HG03558 (cell line): ENCODE results near the gene TPX2.

Experiments used
- ATAC-seq: cut with Tn5 transposase; IDR thresholded peaks from one replicate; pipeline ENCODE4 v1.9.1; 2021; ENCODE audit warnings: moderate number of reproducible peaks; ENCODE audit not compliant: unreplicated experiment; ENCODE audit errors: extremely low read depth

Gene TPX2, protein sequence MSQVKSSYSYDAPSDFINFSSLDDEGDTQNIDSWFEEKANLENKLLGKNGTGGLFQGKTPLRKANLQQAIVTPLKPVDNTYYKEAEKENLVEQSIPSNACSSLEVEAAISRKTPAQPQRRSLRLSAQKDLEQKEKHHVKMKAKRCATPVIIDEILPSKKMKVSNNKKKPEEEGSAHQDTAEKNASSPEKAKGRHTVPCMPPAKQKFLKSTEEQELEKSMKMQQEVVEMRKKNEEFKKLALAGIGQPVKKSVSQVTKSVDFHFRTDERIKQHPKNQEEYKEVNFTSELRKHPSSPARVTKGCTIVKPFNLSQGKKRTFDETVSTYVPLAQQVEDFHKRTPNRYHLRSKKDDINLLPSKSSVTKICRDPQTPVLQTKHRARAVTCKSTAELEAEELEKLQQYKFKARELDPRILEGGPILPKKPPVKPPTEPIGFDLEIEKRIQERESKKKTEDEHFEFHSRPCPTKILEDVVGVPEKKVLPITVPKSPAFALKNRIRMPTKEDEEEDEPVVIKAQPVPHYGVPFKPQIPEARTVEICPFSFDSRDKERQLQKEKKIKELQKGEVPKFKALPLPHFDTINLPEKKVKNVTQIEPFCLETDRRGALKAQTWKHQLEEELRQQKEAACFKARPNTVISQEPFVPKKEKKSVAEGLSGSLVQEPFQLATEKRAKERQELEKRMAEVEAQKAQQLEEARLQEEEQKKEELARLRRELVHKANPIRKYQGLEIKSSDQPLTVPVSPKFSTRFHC

GRCh38 chr20:31738729-31739549, at the start of gene TPX2:
Gene TPX2 (plus strand): TSS chr20:31739290. CDS start chr20:31757477, 18,187 bp downstream.
- peak; percentile 46 for ATAC-seq

DNA sequence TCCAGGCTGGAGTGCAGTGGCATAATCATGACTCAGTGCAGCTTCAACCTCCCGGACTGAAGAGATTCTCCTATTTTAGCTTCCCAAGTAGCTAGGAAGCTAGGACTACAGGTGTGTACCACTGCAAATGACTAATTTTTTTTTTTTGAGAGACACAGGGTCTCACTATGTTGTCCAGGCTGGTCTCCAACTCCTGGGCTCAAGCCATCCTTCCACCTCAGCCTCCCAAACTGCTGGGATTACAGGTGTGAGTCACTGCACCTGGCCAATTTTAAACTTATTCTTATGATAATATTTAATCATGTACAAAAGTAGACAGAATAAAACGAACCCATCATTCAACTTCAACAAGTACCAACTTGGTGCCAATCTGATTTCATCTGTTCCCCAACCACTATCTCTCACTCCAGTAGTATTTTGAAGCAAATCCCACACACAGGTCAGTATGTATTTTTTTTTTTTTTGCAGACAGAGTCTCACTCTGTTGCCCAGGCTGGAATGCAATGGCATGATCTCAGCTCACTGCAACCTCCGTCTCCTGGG, 48.9 kb upstream of the TPX2 start:
- no peak for ATAC-seq

DNA sequence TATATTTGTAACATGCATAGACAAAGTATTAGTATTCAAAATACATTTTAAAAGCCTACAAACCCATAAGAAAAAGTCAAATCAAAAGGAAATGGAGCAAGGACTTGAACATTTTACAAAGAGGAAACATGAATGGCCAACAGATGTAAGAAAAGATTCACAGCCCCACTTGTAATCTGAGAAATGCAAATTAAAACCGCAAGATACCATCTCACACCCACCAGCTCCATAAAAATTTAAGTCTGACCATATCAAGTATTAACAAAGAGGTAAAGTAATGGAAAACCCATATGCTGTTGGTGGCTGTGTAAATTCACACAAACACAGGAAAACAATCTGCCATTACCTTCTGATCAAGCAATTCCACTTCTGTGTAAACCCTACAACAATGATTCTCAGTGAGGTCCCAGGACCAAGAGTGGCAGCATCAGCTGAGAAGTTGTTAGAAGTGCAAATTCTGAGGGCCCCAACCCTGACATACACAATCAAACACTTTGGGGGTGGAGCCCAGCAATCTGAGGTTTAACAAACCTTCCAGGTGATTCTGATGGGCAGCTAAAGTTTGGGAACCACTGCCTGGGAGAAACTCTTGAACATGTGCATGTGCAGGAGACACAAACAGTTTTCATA, 47.3 kb upstream of the TPX2 start:
- peak; percentile 49 for ATAC-seq

DNA sequence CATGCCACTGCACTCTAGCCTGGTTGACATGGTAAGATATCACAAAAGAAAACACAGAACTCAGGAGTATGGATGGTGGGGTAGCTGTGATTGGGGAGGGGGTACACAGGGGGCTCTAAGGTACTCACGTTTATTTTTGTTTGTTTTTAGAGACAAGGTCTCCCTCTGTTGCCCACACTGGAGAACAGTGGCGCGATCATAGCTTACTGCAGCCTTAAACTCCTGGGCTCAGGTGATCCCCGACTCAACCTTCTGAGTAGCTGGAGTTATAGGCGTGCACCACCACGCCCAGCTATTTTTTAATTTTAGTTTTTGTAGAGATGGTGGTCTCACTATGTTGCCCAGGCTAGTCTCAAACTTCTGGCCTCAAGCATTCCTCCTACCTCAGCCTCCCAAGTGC, 45.7 kb upstream of the TPX2 start:
- no peak for ATAC-seq

- ATAC-seq, result no peak
Observed at GRCh38 chr20:31693987-31694661, 45.0 kb upstream of the TPX2 start.

GRCh38 chr20:31694842-31695593, 44.1 kb upstream of the TPX2 start:
- ATAC-seq, result no peak

GRCh38 chr20:31695849-31696804, 43.0 kb upstream of the TPX2 start:
- ATAC-seq, result no peak

- no peak for ATAC-seq
Observed at GRCh38 chr20:31698243-31698802, 40.8 kb upstream of the TPX2 start.

DNA sequence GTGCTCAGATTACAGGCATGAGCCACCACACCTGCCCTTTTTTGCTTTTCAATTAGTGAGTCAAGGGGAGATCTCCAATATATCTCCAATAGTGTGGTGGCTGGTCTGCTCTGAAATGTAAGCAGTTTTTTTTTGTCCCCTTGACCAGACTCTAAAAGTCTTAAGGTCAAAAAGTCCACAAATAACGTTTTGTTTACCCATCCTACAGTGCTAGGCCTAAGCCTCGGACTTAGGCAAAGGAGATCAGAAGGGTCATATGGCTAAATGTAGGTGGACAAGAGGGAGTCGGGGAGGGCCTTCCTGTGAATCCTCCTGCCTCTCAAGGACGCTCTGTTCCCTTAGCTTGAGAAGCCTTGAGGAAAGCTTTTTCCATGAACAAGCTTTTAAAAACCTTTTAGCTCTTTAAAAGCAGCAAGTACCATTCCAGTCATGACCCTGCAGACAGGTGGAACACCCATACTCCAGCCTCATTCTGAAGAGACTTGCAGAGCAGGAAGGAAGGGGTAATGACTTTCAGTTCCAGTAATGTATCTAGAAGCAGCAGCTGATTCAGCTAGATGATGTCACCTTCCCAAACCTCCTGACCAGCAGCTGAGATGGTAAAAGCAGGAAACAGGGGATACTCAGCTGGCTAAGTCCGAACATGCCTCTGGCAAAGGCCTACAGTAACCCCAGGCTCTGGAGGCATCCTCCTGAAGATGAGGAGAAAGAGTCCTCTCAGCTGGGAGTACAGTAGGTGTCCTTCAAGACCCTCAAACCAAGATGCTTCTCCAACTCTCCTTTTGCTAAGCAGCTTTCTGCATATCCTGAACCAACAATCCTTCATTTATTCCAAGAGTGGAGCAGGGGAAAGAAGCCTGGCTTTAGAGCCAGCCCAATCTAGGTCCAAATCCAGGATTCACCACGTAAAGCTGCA, 40.0 kb upstream of the TPX2 start:
- peak; percentile 98 for ATAC-seq

GRCh38 chr20:31699801-31700728, 39.0 kb upstream of the TPX2 start:
- ATAC-seq, result no peak

DNA sequence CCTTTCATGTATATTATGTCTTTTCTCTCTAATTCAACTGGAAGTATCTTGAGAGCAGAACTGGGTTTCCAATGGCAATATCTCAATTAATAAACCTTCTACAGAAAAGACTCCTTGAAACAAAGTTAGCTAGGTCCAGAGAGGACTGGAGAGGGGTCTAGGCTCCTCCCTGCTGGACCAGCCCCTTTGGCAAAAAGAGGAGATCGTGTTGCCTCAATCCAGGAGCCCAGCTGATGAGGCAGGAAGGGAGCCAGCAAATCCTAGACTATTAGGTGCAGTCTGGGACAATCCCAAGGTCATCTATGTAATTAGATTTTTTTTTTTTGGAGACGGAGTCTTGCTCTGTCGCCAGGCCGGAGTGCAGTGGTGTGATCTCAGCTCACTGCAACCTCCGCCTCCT, 38.3 kb upstream of the TPX2 start:
- ATAC-seq, result no peak

DNA sequence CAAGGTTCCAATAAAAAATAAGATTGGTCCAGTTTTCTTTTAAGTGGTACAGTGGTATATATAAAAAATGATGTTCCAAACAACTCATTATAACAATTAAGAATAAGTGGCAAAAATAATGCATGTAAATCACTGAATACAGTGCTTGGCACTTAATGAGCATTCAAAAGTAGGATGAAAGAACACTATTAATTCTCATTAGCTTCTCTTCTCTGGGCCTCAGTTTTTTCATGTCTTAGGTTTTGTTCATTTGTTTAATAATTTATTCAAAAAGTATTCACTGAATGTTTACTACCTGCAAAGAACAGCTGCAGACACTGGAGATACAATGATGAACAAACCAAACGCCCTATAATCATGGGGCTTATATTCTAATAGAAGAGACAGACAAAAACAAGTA, 37.5 kb upstream of the TPX2 start:
- no peak for ATAC-seq

DNA sequence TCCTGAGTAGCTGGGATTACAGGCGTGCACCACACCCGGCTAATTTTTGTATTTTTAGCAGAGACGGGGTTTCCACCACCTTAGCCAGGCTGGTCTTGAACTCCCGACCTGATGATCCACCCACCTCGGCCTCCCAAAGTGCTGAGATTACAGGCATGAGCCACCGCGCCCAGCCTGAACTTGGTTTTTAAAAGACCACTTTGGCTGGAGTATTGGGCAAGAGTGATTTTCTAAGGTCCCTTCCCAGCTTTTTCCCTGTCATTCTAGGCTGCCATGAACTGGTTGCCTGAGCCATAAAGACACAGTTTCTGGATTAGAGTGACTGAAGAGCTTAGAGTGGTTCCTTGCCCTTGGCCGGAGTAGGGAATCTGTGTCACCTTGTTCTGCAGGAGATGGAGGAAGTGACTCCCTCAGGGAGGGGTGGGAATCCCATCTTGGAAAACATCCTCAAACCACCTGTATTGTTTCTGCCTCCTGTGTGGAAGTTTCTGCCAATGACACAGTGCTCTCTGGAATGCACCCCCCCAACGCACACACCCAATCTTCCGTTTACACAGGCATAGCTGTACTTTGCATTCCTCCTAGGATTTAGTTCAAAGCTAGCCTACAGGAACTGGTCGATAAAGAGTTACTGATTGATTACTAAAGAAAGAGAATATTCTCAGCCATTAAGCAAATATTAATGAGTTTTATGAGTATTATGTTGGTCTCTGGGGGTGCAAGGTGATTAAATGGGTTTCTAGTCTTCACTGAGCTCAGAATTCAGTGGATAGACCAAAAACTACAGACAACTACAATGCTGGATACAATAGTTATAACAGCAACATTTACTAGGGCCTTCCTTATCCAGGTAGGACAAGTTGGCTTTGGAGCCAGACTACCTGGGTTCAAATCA, 34.6 kb upstream of the TPX2 start:
- no peak for ATAC-seq

DNA sequence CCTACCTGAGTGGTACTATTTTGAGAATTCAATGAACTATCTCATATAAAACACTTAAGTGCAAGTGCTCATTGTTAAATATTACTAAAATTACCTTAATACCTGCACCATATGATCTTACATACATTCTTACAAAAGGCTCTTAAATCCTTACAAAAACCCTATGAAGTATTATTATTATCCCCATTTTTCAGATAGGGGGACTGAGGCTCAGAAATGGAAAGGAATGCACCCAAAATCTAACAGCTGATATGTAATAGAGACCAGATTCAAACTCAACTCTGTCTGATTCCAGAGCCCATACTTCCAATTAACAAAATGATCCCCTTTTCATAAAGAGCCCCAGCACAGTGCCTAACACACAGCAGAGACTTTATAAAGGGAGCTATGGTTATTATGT, 33.9 kb upstream of the TPX2 start:
- ATAC-seq, result no peak
